PC-3 (cell line): ENCODE data around the gene TNFSF15.

Source experiments
- EZH2 ChIP-seq: fragments of 300-600 bp; sonication (generic); IDR thresholded peaks from one replicate; pipeline ENCODE4 v1.6.1; 2017; ENCODE audit warnings: antibody characterized with exemption, mild to moderate bottlenecking, low read length; ENCODE audit not compliant: unreplicated experiment
- EZH2phosphoT487 ChIP-seq: fragments of 300-600 bp; sonication (generic); IDR thresholded peaks from 2 replicates; pipeline ENCODE4 v1.6.1; 2018; ENCODE audit warnings: mild to moderate bottlenecking, antibody characterized with exemption, low read length, borderline replicate concordance
- TF ChIP-seq, protein P1 (sequence below): fragments of 300-600 bp; sonication (generic); conservative IDR thresholded peaks from 2 replicates; pipeline ENCODE4 v1.5.1; 2017; ENCODE audit warnings: antibody characterized with exemption, low read depth, mild to moderate bottlenecking, low read length

DNA sequence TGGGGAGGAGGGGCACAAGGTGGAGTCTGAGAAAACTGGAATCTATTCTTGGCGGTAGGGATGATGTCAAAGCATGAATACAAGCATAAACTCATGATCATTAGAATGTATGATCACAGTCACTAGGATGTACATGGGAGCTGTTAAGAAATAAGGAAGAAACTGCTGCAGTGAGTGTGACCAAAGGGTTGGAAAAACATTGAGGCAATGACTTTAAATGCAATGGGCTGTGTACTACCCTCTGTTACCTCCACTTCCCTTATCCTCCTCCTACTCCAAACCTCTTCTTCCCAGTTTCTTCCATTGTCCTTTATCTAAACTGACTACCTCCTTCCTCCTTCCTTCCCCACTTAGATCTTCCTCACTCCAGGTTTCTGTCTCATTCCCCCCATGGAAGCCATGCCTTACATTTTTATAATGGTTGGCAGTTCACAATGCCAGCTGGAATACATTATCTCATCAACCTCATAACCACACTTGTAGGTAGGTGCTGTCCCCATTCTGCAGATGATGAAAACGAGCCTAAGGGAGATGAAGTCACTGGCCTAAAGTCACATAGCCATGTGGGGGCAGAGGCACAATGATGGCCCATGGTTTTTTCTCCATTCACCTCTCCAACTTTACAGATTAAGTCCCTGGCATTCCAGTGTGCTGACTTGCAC lies 21.9 kb upstream of the TNFSF15 start:
- no peak for TF ChIP-seq EZH2
- TF ChIP-seq, protein P1, sequence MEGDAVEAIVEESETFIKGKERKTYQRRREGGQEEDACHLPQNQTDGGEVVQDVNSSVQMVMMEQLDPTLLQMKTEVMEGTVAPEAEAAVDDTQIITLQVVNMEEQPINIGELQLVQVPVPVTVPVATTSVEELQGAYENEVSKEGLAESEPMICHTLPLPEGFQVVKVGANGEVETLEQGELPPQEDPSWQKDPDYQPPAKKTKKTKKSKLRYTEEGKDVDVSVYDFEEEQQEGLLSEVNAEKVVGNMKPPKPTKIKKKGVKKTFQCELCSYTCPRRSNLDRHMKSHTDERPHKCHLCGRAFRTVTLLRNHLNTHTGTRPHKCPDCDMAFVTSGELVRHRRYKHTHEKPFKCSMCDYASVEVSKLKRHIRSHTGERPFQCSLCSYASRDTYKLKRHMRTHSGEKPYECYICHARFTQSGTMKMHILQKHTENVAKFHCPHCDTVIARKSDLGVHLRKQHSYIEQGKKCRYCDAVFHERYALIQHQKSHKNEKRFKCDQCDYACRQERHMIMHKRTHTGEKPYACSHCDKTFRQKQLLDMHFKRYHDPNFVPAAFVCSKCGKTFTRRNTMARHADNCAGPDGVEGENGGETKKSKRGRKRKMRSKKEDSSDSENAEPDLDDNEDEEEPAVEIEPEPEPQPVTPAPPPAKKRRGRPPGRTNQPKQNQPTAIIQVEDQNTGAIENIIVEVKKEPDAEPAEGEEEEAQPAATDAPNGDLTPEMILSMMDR, result no peak
- no peak for TF ChIP-seq EZH2phosphoT487
